NCI-H146 treated with DMSO at 0.1 percent for 48 hours (cell line): ENCODE data around the gene HBZ.
A peak's percentile ranks its signal among the peaks of the same experiment; 100 is the strongest.
"Not testable (repeated sequence)": the region's sequence is repeated elsewhere in the genome, so short reads cannot be mapped to it uniquely, and the experiment has no call there.

Experiments used
- DNase-seq: peaks from one replicate; lab custom pipeline; 2025; ENCODE audit not compliant: unreplicated experiment; lab: John Stamatoyannopoulos, UW

The HBZ gene

GRCh38 chr16:177981-178667 is 25.7 kb downstream of the HBZ start:
- DNase-seq: no peak

DNA sequence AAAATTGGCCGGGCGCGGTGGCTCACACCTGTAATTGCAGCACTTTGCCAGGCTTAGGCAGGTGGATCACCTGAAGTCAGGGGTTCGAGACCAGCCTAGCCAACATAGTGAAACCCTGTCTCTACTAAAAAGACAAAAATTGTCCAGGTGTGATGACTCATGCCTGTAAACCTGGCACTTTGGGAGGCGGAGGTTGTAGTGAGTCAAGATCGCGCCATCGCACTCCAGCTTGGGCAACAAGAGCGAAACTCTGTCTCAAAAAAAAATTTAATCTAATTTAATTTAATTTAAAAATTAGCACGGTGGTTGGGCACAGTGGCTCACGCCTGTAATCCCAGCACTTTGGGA is 26.2 kb downstream of the HBZ start:
- DNase-seq: no peak

DNA sequence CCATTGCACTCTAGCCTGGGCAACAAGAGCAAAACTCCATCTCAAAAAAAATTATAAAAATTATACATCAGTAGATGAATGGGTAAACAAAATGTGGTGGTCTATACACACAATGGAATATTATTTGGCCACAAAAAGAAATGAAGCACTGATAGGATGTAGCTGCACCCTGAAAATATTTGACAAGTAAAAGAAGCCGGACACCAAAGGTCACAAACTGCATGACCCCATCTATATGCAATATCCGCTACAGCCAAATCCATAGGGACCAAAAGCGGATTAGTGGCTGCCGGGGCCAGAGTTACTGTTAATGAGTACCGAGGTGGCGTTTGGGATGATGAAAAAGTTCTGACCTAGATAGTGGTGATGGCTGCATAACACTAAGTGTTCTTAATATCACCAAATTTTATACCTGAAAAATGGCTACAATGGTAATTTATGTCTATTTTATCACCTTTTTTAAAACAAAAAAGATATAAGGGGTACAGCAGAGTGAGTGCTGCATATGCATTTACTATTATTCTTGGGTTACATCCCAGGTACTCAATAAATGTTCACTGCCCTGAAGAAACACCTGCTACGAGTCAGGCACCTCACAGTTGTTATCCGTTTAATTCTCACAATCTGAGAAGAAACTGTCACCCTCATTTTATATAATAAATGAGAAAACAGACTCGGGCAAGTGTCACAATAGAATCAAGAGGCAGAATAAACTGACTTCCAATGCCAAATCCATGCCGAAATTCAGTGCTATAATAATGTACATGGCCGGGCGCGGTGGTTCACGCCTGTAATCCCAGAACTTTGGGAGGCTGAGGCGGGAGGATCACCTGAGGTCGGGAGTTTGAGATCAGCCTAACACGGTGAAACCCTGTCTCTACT is 27.0 kb downstream of the HBZ start:
- no peak for DNase-seq

DNA sequence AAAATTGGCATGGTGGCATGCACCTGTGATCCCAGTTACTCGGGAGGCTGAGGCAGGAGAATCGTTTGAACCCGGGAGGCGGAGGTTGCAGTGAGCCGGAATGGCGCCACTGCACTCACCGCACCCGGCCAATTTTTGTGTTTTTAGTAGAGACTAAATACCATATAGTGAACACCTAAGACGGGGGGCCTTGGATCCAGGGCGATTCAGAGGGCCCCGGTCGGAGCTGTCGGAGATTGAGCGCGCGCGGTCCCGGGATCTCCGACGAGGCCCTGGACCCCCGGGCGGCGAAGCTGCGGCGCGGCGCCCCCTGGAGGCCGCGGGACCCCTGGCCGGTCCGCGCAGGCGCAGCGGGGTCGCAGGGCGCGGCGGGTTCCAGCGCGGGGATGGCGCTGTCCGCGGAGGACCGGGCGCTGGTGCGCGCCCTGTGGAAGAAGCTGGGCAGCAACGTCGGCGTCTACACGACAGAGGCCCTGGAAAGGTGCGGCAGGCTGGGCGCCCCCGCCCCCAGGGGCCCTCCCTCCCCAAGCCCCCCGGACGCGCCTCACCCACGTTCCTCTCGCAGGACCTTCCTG is 27.7 kb downstream of the HBZ start, which contains the start of gene HBQ1:
Gene HBQ1, plus strand, starts transcription at position 359 of the 575 bp plus-strand sequence. Its CDS starts 28 bp downstream, at position 387.
- no peak for DNase-seq

- peak; percentile 50 for DNase-seq
Observed at GRCh38 chr16:180681-181564, 28.5 kb downstream of the HBZ start.

DNA sequence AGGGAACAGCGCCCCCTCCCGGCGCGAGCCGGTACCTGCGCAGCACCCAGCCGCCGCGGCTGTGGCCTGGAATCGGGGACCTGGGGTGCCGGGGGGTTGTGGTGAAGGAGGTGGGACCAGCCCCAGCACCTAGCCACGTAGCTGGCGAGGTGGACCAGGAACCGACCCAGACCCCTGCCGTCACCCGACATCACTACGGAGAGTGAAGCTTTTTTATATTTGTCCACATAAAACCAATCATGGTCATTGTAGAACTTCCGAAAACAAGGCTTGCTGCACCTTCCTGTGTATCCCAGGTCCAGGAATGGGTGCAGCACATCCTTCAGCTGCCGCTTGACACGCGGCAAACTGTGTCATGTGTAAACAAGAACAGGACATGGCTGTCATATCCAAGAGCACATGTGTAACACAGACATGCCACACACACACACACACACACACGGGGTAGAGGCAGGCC is 29.1 kb downstream of the HBZ start:
- DNase-seq: no peak

DNA sequence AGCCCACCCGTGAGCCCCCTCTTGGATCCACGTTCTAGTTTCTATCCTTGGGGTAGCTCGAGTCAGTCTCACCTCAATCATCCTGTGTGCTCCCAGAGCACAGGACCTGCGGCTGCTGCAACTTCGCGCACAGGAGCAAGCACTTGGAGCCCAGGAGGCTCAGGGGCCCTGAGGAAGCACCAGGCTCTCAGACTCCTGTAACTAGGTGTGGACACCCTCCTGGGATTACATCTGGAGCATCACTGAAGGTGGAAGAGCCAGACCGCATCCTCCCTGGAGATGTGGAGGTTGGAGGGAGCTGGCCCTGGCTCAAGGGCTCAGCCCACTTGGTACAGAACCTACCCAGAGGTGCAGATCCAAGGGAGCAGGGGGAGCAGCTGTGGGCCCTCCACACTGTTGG is 30.6 kb downstream of the HBZ start:
- DNase-seq: no peak

GRCh38 chr16:185213-185612 is 32.8 kb downstream of the HBZ start:
- no peak for DNase-seq

DNA sequence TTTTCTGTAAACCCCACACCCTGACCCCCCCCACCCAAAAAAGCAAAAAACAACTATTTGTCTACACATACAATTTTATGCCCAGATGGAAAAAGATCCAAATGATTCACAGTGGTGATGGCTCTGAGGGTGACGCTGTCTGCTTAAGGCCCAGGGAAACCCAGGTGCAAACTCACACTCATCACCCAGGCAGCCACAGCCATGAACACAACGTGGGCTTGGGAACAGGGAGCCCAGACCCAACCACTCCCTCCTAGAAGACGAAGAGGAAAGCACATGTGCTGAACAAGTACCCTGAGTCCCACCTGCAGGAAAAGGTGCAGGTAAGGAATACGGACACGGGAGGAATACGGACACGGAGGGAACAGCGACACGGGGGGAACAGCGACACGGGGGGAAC is 33.2 kb downstream of the HBZ start:
- no peak for DNase-seq

DNA sequence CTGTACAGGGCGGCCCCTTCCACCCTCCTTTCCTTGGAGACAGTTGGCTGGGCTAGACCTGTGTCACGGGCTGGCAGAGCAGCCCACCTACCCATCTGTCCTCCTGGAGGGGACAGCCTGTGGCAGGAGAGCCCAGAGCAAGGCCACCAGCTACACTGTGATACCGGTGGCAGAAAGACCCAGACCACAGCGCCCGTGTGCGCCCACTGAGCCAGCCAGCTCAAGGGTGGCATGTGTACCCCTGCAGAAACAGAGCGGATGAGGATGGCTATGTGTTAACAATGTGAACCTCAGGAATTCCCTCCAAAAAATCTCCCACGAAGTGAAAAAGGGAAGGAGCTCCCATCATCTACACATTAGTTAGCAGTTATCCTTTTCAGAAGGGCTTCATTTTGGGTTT is 34.9 kb downstream of the HBZ start:
- no peak for DNase-seq

GRCh38 chr16:188674-189073 is 36.2 kb downstream of the HBZ start:
- DNase-seq: no peak

DNA sequence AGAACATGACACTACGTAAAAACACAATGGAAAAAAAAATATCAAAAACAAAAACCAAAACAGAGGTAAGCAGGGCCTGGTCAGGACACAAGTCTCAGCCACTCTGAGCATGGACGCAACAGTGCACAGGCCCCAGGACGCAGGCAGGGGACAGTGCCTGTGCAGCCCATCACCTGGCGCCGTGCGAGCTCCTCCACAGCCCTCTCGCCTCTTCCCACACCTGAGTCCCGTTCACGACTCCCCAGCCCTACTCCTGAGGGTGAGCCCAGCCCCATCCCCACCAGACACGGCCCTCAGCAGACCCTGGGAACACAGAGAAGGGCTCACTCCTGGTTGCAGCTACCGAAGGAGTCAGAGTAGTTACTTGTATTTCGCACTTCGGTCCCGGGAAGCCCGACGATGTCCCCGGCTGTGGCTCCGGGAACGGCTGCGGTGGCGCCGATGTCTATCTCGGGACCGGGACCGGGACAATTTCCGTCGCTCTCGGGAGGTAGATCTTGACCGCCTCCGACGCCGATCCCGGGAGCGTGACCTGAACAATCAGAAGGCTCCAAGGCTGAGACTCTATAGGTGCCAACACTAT is 37.3 kb downstream of the HBZ start:
- DNase-seq: no peak

DNA sequence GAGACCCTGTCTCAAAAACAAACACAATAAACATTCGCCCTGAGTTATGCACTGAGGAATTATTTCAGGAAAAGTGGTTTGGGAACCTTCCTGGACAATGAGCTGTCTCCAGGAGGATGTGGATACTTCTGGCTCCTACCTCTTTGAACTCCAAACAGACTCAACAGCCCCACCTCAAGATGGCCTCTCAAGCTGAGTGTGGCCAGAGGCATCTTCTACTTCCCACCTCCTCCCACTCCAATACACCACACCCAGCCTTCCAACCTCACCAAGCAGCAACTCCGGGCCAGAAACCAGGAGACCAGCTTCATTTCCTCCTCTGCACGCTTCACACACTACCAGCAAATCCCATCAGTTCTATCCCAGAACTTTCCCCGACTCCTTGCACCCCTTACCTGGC is 39.4 kb downstream of the HBZ start:
- no peak for DNase-seq

GRCh38 chr16:192686-193085 is 40.2 kb downstream of the HBZ start:
- no peak for DNase-seq

DNA sequence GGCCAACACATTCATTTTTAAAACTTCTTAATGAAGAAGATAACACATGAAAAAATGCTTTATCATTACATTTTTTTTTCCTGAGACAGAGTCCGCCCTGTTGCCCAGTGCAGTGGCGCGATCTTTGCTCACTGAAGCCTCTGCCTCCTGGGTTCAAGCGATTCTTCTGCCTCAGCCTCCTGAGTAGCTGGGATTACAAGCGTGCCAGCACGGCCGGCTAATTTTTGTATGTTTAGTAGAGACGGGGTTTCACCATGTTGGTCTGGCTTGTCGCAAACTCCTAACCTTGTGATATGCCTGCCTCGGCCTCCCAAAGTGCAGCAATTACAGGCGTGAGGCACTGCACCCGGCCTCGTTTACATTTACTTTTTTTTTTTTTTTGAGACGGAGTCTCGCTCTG is 41.0 kb downstream of the HBZ start:
- DNase-seq: no peak

DNA sequence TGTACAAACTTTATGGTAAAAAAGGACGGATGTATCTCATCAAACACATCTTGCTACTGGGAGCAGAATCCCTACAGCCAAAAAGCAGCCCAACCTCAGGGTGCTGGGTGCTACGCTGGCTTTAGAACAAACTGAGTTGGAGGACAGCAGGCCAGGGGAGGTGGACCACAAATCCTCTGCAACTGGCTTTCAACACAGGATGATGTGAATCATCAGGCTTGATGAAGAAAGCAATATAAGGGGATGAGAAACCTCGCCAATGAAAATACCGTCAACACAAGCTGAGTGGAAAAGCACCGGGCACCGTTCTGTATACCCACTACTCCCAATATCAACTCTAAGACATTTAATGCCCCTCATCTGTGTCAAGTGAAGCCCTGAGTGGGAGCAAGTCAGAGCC is 42.1 kb downstream of the HBZ start:
- no peak for DNase-seq

GRCh38 chr16:200388-200787 is 47.9 kb downstream of the HBZ start:
- DNase-seq: no peak

DNA sequence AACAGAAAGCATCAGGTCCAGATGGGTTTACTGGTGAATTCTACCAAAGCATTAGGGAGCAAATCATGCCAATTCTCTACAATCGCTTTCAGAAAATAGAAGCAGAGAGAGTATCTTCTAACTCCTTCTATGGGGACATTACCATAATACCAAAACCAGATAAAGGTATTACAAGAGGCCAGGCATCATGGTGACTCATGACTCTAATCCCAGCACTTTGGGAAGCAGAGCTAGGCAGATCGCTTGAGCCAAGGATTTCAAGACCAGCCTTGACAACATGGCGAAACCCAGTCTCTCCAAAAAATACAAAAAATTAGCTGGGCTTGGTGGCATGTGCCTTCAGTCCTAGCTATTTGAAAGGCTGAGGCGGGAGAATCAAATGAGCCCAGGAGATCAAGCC is 50.8 kb downstream of the HBZ start:
- DNase-seq: no peak

DNA sequence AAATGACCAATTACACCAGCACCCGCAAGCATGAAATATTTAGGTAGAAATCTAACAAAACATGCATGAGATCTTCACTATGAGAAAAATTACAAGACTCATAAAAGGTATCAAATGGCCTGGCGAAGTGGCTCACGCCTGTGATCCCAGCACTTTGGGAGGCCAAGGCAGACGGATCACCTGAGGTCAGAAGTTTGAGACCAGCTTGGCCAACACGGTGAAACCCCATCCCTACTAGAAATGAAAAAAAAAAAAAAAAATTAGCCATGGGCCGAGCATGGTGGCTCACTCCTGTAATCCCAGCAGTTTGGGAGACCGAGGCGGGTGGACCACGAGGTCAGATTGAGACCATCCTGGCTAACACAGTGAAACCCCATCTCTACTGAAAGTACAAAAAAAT is 51.6 kb downstream of the HBZ start:
- DNase-seq: not testable (repeated sequence)
